AG04450 (cell line): Measurements from ENCODE around the gene ZNF428. TPM values are rescaled to one million over a fixed set of nuclear protein-coding genes. Genes with fewer than 3 reads are reported as not detected.
A peak's percentile ranks its signal among the peaks of the same experiment; 100 is the strongest.

Source experiments
- CTCF ChIA-PET: fragments of 300-600, 350-600 bp; formaldehyde crosslinking; extraction: SDS; loops from one replicate; lab custom pipeline; 2022; ENCODE audit warnings: antibody characterized with exemption, inconsistent platforms; lab: Charles Lee
- POLR2A ChIA-PET: fragments of 350-600 bp; formaldehyde crosslinking; extraction: SDS; loops from one replicate; lab custom pipeline; 2021; ENCODE audit warnings: antibody characterized with exemption, inconsistent platforms; lab: Yijun Ruan, JAX
- DNase-seq: peaks from one replicate; pipeline ENCODE4 v3.0.0-alpha.2; 2011; ENCODE audit warnings: low read depth, low spot score
- H3K27ac ChIP-seq: one replicate; pipeline ENCODE4 v1.5.1; 2012; ENCODE audit warnings: low read depth, low read length, control low read depth
- H3K27me3 ChIP-seq: one replicate; pipeline ENCODE4 v1.6.0; 2012; ENCODE audit warnings: low read length; ENCODE audit not compliant: control insufficient read depth, insufficient read depth
- H3K4me3 ChIP-seq: 2 replicates; pipeline ENCODE4 v1.5.1; 2011; ENCODE audit warnings: mild to moderate bottlenecking, low read depth, low read length, control low read depth
- H3K9me3 ChIP-seq: 2 replicates; pipeline ENCODE4 v1.5.1; 2012; ENCODE audit warnings: low read length; ENCODE audit not compliant: control insufficient read depth, insufficient read depth
- CTCF ChIP-seq: IDR thresholded peaks from 2 replicates; pipeline ENCODE4 v1.5.1; 2011; ENCODE audit warnings: low read depth, low read length, control low read depth, inconsistent platforms
- polyA plus RNA-seq: library from polyadenylated mRNA; depleted of rRNA; stranded (reverse); fragments of >200 nt; gene quantifications from 2 replicates; pipeline ENCODE4 v1.2.3, GENCODE V29; 2011

ZNF428 gene
- polyA plus RNA-seq, 1 experiment, result 18.7 TPM

- DNase-seq, result no peak
- Histone ChIP-seq H3K27me3 (no peaks in the 10 kb centered on the region), H3K27ac (no peak overlapping the region), H3K9me3 (peaks cover 5% of the 10 kb centered on the region; the same call in 1 of the 2 replicates), H3K4me3 (no peak overlapping the region)
- POLR2A ChIA-PET, result no interaction called here
- CTCF ChIA-PET, result no interaction called here
- no peak for TF ChIP-seq CTCF
Measured at GRCh38 chr19:43598445-43599240, 20.8 kb downstream of the ZNF428 start.

- H3K27ac ChIP-seq, result peak overlapping the region; percentile 39
- no peak for TF ChIP-seq CTCF
- ChIA-PET CTCF (no interaction called here), POLR2A (no interaction called here)
- no peak for DNase-seq
- peak overlapping the region; percentile 72 for H3K4me3 ChIP-seq
- H3K9me3 ChIP-seq, result peaks cover 5% of the 10 kb centered on the region; the same call in 1 of the 2 replicates
- H3K27me3 ChIP-seq, result no peaks in the 10 kb centered on the region
Measured at GRCh38 chr19:43597876-43598275, 21.6 kb downstream of the ZNF428 start.

GRCh38 chr19:43596842-43597461 is 22.5 kb downstream of the ZNF428 start:
- no peak for DNase-seq
- H3K4me3 ChIP-seq, result peak overlapping the region; percentile 72
- POLR2A ChIA-PET, result interaction anchor here (1.3 to 1.7 kb wide), 3 partner anchors 9 to 64 kb away, joined by 3 to 8 read pairs (median 4); partner anchors contain the start of genes PINLYP, XRCC1 and ZNF575
- H3K27ac ChIP-seq, result peak overlapping the region; percentile 99
- H3K27me3 ChIP-seq, result no peaks in the 10 kb centered on the region
- H3K9me3 ChIP-seq, result peaks cover 5% of the 10 kb centered on the region; the same call in 1 of the 2 replicates
- no peak for TF ChIP-seq CTCF
- CTCF ChIA-PET, result interaction anchor here (1.7 to 4.2 kb wide), 3 partner anchors 40 to 72 kb away, joined by 6 to 52 read pairs (median 42); partner anchors contain the start of gene ZNF575

GRCh38 chr19:43595999-43596841 is 23.2 kb downstream of the ZNF428 start, which contains the start of the genes IRGQ and ZNF576:
Gene IRGQ, minus strand, starts transcription at chr19:43596134. Its CDS starts 796 bp downstream, at chr19:43595338.
Gene ZNF576, plus strand, starts transcription at chr19:43596595. Its CDS starts 514 bp downstream, at chr19:43597109.
- CTCF ChIA-PET, result interaction anchor here (0.6 to 4.2 kb wide), 5 partner anchors 22 to 72 kb away, joined by 3 to 52 read pairs (median 6); partner anchors contain the start of gene ZNF575
- H3K27ac ChIP-seq, result peak within 1 kb of the TSS; percentile 99
- no peaks in the 10 kb centered on the region for H3K27me3 ChIP-seq
- DNase-seq, result peak; percentile 99
- TF ChIP-seq CTCF, result 0 out of 2 replicates have a peak, but pooled peaks have one; percentile 6
- peaks cover 5% of the 10 kb centered on the region; the same call in 1 of the 2 replicates for H3K9me3 ChIP-seq
- POLR2A ChIA-PET, result interaction anchor here (0.5 to 2.0 kb wide), 8 partner anchors 10 to 72 kb away, joined by 3 to 8 read pairs (median 4); partner anchors contain the start of genes ETHE1, PINLYP, XRCC1 and ZNF575
- peak within 1 kb of the TSS; percentile 79 for H3K4me3 ChIP-seq
